Right lobe of liver (tissue), 6 donors: ENCODE results near the gene RCAN1. TPM values are rescaled to one million over a fixed set of nuclear protein-coding genes. Genes with fewer than 3 reads are reported as not detected.

ENCODE experiments used
- ATAC-seq, 4 donors: fragments of 200-7000 bp; cut with Tn5 transposase; one replicate each; pipeline ENCODE4 v1.9.1; 2020; ENCODE audit warnings: mild to moderate bottlenecking in 4 of 4, moderate library complexity in 4 of 4
- DNase-seq, 3 donors: peaks; one replicate each; pipeline ENCODE4 v3.0.0-alpha.2; 2020
- H3K27ac ChIP-seq, 3 donors: fragments of 200-600 bp; one replicate each; pipeline ENCODE4 v1.8.0; 2022
- H3K27me3 ChIP-seq, 2 donors: fragments of 200-600 bp; one replicate each; pipeline ENCODE4 v1.8.0; 2022
- H3K36me3 ChIP-seq, 4 donors: fragments of 200-600 bp; sonication (generic) in 1 of 4; one replicate each; pipeline versions ENCODE4 v1.5.1 to v1.8.0; 2017 to 2022; ENCODE audit warnings: control low read depth in 1 of 4
- H3K4me1 ChIP-seq, 4 donors: fragments of 200-600 bp; sonication (generic) in 1 of 4; one replicate each; pipeline versions ENCODE4 v1.5.1 to v1.8.0; 2017 to 2022; ENCODE audit warnings: control low read depth in 1 of 4
- H3K4me3 ChIP-seq, 3 donors: fragments of 200-600 bp; one replicate each; pipeline ENCODE4 v1.8.0; 2022
- H3K9me3 ChIP-seq, 4 donors: fragments of 200-600 bp; sonication (generic) in 1 of 4; one replicate each; pipeline versions ENCODE4 v1.5.1 to v1.8.0; 2017 to 2022; ENCODE audit warnings: control low read depth in 1 of 4
- POLR2A ChIP-seq: fragments of 450-650 bp; IDR thresholded peaks from one replicate; pipeline ENCODE4 v1.6.1; 2017; ENCODE audit warnings: antibody characterized with exemption, mild to moderate bottlenecking
- WGBS: methylation state at CpG from one replicate; pipeline ENCODE4 v1.1.6; 2018; ENCODE audit warnings: low coverage, low lambda C conversion rate; ENCODE audit not compliant: insufficient coverage; ENCODE audit errors: missing lambda C conversion rate; 5-methylcytosine and 5-hydroxymethylcytosine counted together
- intact Hi-C, 2 donors: fragments of 100-400 bp; cut with DNase I; formaldehyde crosslinking; loops; one replicate each; pipeline versions ENCODE4 v1.11.2 to v1.14.1; 2022
- total RNA-seq, 6 experiments: library from RNA; depleted of rRNA in 2 of 6; stranded (reverse); fragments of >200 nt in 2 of 6; fragmentation: NEBNext Ultra II Directional in 3 of 6; extraction: Animal tissue kit (Norgen Biotek cat#: 25700) in 3 of 6; gene quantifications; one replicate each; pipeline versions ENCODE4 v1.1.0 to v1.2.4, GENCODE V29; 2016 to 2023
- TF ChIP-seq, protein P1 (sequence below), 4 donors: fragments of 200-600 bp in 3 of 4; fragments of 450-650 bp in 1 of 4; IDR thresholded peaks; one replicate each; pipeline versions ENCODE4 v1.5.1 to v1.8.0; 2016 to 2022; ENCODE audit warnings: antibody characterized with exemption in 4 of 4, mild to moderate bottlenecking in 2 of 4
- donor health status: DM: no; HTN: yes; CAD: no.
- donor health status: DM: no; HTN: no; CAD: no.
- donor health status: DM: no; HTN: no; CAD: no.
- donor health status: DM: no; HTN: yes; CAD: no.
- donor health status: DM: no; HTN: yes; CAD: no.

Gene RCAN1
- total RNA-seq, 6 experiments from 2014 or later, result 34.3 to 71.0 (median 55.4) TPM

DNA sequence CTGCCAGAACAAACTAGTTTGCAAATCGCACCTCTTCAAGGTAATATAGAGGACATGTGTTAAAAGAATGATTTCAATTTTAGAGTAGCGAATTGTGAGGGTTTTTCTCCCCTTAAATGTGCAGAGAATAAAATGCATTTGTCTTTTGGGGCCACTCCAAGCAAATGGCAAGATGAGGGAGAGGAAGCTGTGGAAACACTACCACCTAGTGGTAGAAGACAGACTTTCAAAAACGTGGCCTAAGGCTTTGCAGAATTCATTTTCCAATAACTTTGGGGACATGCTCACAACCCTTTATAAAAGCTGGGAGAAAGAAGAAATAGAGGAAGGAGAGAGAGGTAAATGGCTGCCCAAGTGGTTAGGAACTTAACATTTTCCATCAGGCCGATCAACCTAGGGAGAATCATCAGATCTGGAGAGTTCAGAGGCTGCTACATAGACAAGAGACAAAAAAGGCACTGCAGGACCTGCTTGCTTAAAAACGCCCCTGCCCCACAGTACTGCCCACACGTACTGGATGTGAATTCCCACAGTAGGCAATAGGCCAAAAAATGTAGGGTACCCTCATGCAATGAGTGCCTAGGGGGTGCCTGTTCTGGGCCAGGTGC, 15.7 kb upstream of the RCAN1 start:
- Histone ChIP-seq H3K9me3 (no peaks in the 10 kb centered on the region), H3K4me1 (no peaks in the 10 kb centered on the region), H3K27me3 (no peaks in the 10 kb centered on the region), H3K27ac (no peak overlapping the region), H3K4me3 (no peak overlapping the region), H3K36me3 (no peaks in the 10 kb centered on the region)
- TF ChIP-seq, protein P1, sequence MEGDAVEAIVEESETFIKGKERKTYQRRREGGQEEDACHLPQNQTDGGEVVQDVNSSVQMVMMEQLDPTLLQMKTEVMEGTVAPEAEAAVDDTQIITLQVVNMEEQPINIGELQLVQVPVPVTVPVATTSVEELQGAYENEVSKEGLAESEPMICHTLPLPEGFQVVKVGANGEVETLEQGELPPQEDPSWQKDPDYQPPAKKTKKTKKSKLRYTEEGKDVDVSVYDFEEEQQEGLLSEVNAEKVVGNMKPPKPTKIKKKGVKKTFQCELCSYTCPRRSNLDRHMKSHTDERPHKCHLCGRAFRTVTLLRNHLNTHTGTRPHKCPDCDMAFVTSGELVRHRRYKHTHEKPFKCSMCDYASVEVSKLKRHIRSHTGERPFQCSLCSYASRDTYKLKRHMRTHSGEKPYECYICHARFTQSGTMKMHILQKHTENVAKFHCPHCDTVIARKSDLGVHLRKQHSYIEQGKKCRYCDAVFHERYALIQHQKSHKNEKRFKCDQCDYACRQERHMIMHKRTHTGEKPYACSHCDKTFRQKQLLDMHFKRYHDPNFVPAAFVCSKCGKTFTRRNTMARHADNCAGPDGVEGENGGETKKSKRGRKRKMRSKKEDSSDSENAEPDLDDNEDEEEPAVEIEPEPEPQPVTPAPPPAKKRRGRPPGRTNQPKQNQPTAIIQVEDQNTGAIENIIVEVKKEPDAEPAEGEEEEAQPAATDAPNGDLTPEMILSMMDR (IDR thresholded peaks at IDR 0.05), result peak; percentile 78 to 91 (median 82)
- TF ChIP-seq POLR2A, result no peak
- DNase-seq, result no peak
- 5% methylated on average over 6 of the region's 6 CpGs for WGBS
- intact Hi-C loops, result no loop called here
- ATAC-seq, result peak; percentile 77 to 91 (median 88)

DNA sequence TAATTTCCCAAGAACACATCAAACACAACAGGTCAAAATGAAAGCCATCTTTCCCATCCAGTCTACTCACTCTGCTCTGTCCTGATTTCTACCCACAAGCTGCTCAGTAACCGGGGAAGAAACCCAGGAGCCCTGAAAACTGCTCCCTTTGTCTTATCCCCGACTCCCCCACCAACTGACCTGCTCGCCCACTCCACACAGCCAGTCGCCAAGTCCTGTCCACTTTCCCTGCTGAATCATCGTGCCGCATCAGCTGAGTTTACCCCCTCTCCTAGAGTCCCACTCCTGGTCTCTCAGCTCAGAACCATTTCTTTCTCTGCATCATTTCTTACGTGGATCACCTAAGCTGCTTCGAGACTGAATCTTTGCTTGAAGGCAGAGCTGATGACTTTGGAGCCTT, 11.2 kb upstream of the RCAN1 start:
- intact Hi-C loops, result no loop called here
- WGBS, result 83% methylated on average over 8 of the region's 8 CpGs

DNA sequence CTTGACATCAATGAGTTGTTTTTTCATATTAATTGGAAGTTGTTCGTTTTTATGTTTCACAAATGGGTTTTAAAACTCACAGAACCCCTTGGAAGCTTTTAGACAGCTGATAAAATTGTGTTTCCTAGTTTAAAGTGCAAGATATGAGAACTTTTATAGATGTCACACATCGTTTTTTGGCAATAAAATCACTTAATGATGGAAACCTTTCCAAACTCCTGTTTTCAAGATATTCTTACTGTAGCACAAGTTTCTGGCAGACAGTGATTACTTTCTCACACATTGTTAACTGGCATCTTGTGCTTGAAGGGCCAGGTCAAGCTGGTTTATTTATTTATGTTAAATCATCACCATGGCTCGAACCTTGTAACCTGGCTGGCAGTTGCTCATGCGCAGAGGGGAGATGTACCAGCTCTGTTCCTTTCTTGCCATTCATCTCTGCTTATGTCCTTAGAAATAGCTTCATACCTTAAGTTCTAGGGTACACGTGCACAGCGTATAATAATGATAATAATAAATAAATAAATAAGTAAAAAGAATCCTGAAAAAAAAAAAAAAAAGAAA, 10.2 kb upstream of the RCAN1 start:
- peak; percentile 48 to 70 (median 62) for DNase-seq
- TF ChIP-seq POLR2A, result no peak
- TF ChIP-seq, protein P1 (IDR thresholded peaks at IDR 0.05), result no peak
- WGBS, result 47% methylated on average over 6 of the region's 6 CpGs

More for the DNA sequence above, 11.2 kb upstream of the RCAN1 start:
- no peaks in the 10 kb centered on the region for H3K36me3 ChIP-seq
- DNase-seq (no peak), ATAC-seq (no peak)
- no peak overlapping the region for H3K27ac ChIP-seq
- no peaks in the 10 kb centered on the region for H3K9me3 ChIP-seq
- H3K4me1 ChIP-seq, result no peaks in the 10 kb centered on the region
- TF ChIP-seq, protein P1 (IDR thresholded peaks at IDR 0.05), result no peak
- no peak for TF ChIP-seq POLR2A
- no peak overlapping the region for H3K4me3 ChIP-seq
- H3K27me3 ChIP-seq, result no peaks in the 10 kb centered on the region

DNA sequence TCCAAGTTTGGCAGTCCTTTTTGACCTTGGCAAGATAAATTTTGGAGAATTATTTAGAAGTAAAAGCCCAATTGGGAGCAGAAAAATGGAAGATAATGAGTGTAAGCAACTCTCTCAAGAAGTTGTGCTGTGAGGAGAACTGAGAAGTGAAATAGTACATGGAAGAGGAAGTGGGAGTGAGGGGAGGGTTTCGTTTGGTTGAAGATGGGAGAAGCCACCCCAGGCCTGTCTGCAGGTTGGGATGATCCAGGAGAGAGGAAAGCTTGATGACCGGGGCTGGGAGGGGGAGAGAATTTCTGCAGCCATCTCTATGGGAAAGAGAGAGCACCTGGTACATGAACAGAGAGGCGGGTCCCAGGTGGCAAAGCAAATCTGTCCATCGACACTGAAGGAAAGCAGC, 8.6 kb upstream of the RCAN1 start:
- Histone ChIP-seq H3K4me1 (no peaks in the 10 kb centered on the region), H3K27me3 (no peaks in the 10 kb centered on the region), H3K9me3 (no peaks in the 10 kb centered on the region), H3K36me3 (no peaks in the 10 kb centered on the region), H3K27ac (no peak overlapping the region), H3K4me3 (no peak overlapping the region)
- peak in 1 of 4 donors; percentile 35 for ATAC-seq
- WGBS, result 76% methylated on average over 4 of the region's 4 CpGs
- TF ChIP-seq, protein P1 (IDR thresholded peaks at IDR 0.05), result no peak
- no peak for TF ChIP-seq POLR2A
- intact Hi-C loops, result no loop called here
- no peak for DNase-seq

More for the DNA sequence above, 10.2 kb upstream of the RCAN1 start:
- H3K9me3 ChIP-seq, result no peaks in the 10 kb centered on the region
- intact Hi-C loops, result no loop called here
- H3K4me1 ChIP-seq, result no peaks in the 10 kb centered on the region
- no peaks in the 10 kb centered on the region for H3K36me3 ChIP-seq
- no peaks in the 10 kb centered on the region for H3K27me3 ChIP-seq
- H3K27ac ChIP-seq, result no peak overlapping the region
- no peak overlapping the region for H3K4me3 ChIP-seq
- ATAC-seq, result peak; percentile 63 to 90 (median 71)
